K562 (cell line): ENCODE data around the gene MAGEB2. TPM values are rescaled to one million over a fixed set of nuclear protein-coding genes. Genes with fewer than 3 reads are reported as not detected.

ENCODE experiments used
- ATAC-seq: fragments of 200-7000 bp; cut with Tn5 transposase; 3 replicates; pipeline ENCODE4 v1.9.1; 2020; ENCODE audit warnings: moderate library complexity
- BruUV-seq: library from RNA; stranded (reverse); fragments of 400-500 nt; replicated peaks from 2 replicates; lab custom pipeline; 2021; lab: Mats Ljungman, UMichigan
- CTCF ChIA-PET: fragments of 300-600 bp; formaldehyde crosslinking; extraction: SDS; loops from one replicate; lab custom pipeline; 2021; ENCODE audit warnings: low intra/inter-chr PET ratio; lab: Yijun Ruan, JAX
- POLR2A ChIA-PET: fragments of 300-600, 350-650 bp; sonication (Branson Sonifier 250); formaldehyde crosslinking; extraction: SDS; loops from one replicate; lab custom pipeline; 2021; ENCODE audit warnings: antibody characterized with exemption, inconsistent platforms; lab: Yijun Ruan, JAX
- DNase-seq, 4 experiments: peaks; one replicate each; pipeline versions ENCODE4 v3.0.0 to v3.0.0-alpha.2; 2011 to 2018; ENCODE audit warnings: low spot score in 3 of 4, mixed read lengths in 3 of 4; ENCODE audit errors: extremely low read depth in 1 of 4
- FAIRE-seq: peaks from 2 replicates; lab custom pipeline; 2011; peaks lifted over from hg19 to GRCh38; lab: Jason Lieb, UNC
- H2AFZ ChIP-seq: 2 replicates; pipeline ENCODE4 v1.6.0; 2011; ENCODE audit warnings: low read depth, low read length, control low read depth, inconsistent platforms
- H3K27ac ChIP-seq: fragments of 200-600 bp; 3 replicates; pipeline ENCODE4 v1.8.0; 2011; ENCODE audit warnings: low read depth, mild to moderate bottlenecking, control low read depth, inconsistent platforms, low read length, moderate library complexity, mixed read lengths; ENCODE audit errors: extremely low read depth
- H3K27me3 ChIP-seq, 2 experiments: fragments of 300-600 bp in 1 of 2; 2 replicates in 1 of 2; 3 replicates in 1 of 2; pipeline versions ENCODE4 v1.6.0 to v1.8.0; 2011; ENCODE audit warnings: inconsistent platforms in 2 of 2, low read length in 2 of 2, mild to moderate bottlenecking in 1 of 2, mixed read lengths in 1 of 2, moderate library complexity in 1 of 2; ENCODE audit not compliant: control insufficient read depth in 2 of 2, insufficient read depth in 2 of 2
- H3K36me3 ChIP-seq: fragments of 300-600 bp; 3 replicates; pipeline ENCODE4 v1.8.0; 2011; ENCODE audit warnings: mild to moderate bottlenecking, low read length, inconsistent platforms; ENCODE audit not compliant: control insufficient read depth, insufficient read depth
- H3K4me1 ChIP-seq, 2 experiments: fragments of 200-600 bp in 1 of 2; replicated peaks in 1 of 2; 2 replicates in 1 of 2; 3 replicates in 1 of 2; pipeline versions ENCODE4 v1.5.1 to v1.8.0; 2011; ENCODE audit warnings: inconsistent platforms in 2 of 2, low read length in 2 of 2, mild to moderate bottlenecking in 1 of 2, mixed read lengths in 1 of 2, moderate library complexity in 1 of 2; ENCODE audit not compliant: control insufficient read depth in 2 of 2, insufficient read depth in 2 of 2
- H3K4me2 ChIP-seq: 2 replicates; pipeline ENCODE4 v1.6.1; 2011; ENCODE audit warnings: low read length, control low read depth, inconsistent platforms, mixed read lengths; ENCODE audit not compliant: insufficient read depth
- H3K4me3 ChIP-seq: fragments of 200-600 bp; sonication (generic), shearing (Covaris generic); 2 replicates; pipeline ENCODE4 v1.5.1; 2016; ENCODE audit warnings: control low read depth, inconsistent platforms
- H3K79me2 ChIP-seq: fragments of 200-600 bp; 3 replicates; pipeline ENCODE4 v1.8.0; 2011; ENCODE audit warnings: low read length, inconsistent platforms; ENCODE audit not compliant: control insufficient read depth, insufficient read depth
- H3K9ac ChIP-seq, 2 experiments: 2 replicates each; pipeline versions ENCODE4 v1.6.0 to v1.6.1; 2011; ENCODE audit warnings: low read depth in 2 of 2, low read length in 2 of 2, control low read depth in 1 of 2, inconsistent platforms in 1 of 2, mild to moderate bottlenecking in 1 of 2, mixed read lengths in 1 of 2; ENCODE audit not compliant: insufficient read depth in 1 of 2
- H3K9me1 ChIP-seq: one replicate; pipeline ENCODE4 v1.6.0; 2011; ENCODE audit warnings: inconsistent platforms, mild to moderate bottlenecking, low read length, moderate library complexity; ENCODE audit not compliant: control insufficient read depth, insufficient read depth
- H3K9me3 ChIP-seq: replicated peaks from 2 replicates; pipeline ENCODE4 v1.5.1; 2011; ENCODE audit warnings: low read depth, low read length, inconsistent platforms; ENCODE audit not compliant: control insufficient read depth, insufficient read depth
- H4K20me1 ChIP-seq: replicated peaks from 2 replicates; pipeline ENCODE4 v1.6.1; 2011; ENCODE audit warnings: low read length, inconsistent platforms, mixed read lengths; ENCODE audit not compliant: control insufficient read depth, insufficient read depth
- ATF2 ChIP-seq: sonication (generic); formaldehyde crosslinking; IDR thresholded peaks from 2 replicates; pipeline ENCODE4 v1.8.1; 2022; ENCODE audit warnings: missing genetic modification reagents
- C11orf30 ChIP-seq: fragments of 450-650 bp; IDR thresholded peaks from 2 replicates; pipeline ENCODE4 v1.6.1; 2016; ENCODE audit warnings: low read depth, mild to moderate bottlenecking
- FOXA1 ChIP-seq: fragments of 450-650 bp; IDR thresholded peaks from 2 replicates; pipeline ENCODE4 v1.6.1; 2016; ENCODE audit warnings: mild to moderate bottlenecking, borderline replicate concordance
- MAFF ChIP-seq: IDR thresholded peaks from 2 replicates; pipeline ENCODE4 v1.6.1; 2012; ENCODE audit warnings: low read length, improper control_type of control experiment
- MAFG ChIP-seq: fragments of 450-650 bp; conservative IDR thresholded peaks from 2 replicates; pipeline ENCODE4 v1.6.1; 2016; ENCODE audit warnings: missing genetic modification characterization, missing compliant biosample characterization
- MAFK ChIP-seq: IDR thresholded peaks from 2 replicates; pipeline ENCODE4 v1.6.1; 2011; ENCODE audit warnings: low read length, improper control_type of control experiment
- NR1H2 ChIP-seq: sonication (generic); formaldehyde crosslinking; IDR thresholded peaks from 2 replicates; pipeline ENCODE4 v1.4.0; 2020; ENCODE audit warnings: mild to moderate bottlenecking, missing genetic modification reagents
- SFPQ ChIP-seq: fragments of 200-400 bp; formaldehyde crosslinking; IDR thresholded peaks from 2 replicates; pipeline ENCODE4 v1.6.1; 2017; ENCODE audit warnings: mild to moderate bottlenecking, low read depth, low read length, moderate library complexity
- ZBTB1 ChIP-seq: sonication (generic); formaldehyde crosslinking; IDR thresholded peaks from 2 replicates; pipeline ENCODE4 v1.8.1; 2023; ENCODE audit warnings: missing genetic modification reagents, low read depth, mild to moderate bottlenecking, borderline replicate concordance
- ZNF316 ChIP-seq: fragments of 450-650 bp; IDR thresholded peaks from 2 replicates; pipeline ENCODE4 v1.6.1; 2016
- in situ Hi-C: fragments of 300-500 bp; cut with MboI; formaldehyde crosslinking; loops from 4 replicates; pipeline ENCODE4 v1.15.0; 2018; ENCODE audit warnings: inconsistent platforms, mixed read lengths
- intact Hi-C: fragments of 100-400 bp; cut with micrococcal nuclease; formaldehyde crosslinking; loops from 2 replicates; pipeline ENCODE4 v1.14.2; 2022
- polyA plus RNA-seq, 8 experiments: library from polyadenylated mRNA; depleted of rRNA in 4 of 8; stranded (reverse) in 5 of 8; unstranded in 3 of 8; fragments of >200 nt; fragmentation: Nextera tagmentation in 2 of 8; fragmentation: Illumina TruSeq in 1 of 8; extraction: Ambion mirVana in 2 of 8; extraction: Trizol in 1 of 8; gene quantifications; 2 replicates each; pipeline versions ENCODE4 v1.2.1 to v1.2.3, GENCODE V29; 2011 to 2014; ENCODE audit warnings: inconsistent platforms in 1 of 8, missing spikeins in 1 of 8
- total RNA-seq, 7 experiments: library from RNA; depleted of rRNA in 6 of 7; stranded (reverse); fragments of >200 nt in 6 of 7; fragmentation: Illumina TruSeq in 2 of 7; extraction: Trizol in 2 of 7; gene quantifications; 2 replicates each; pipeline versions ENCODE4 v1.2.1 to v1.2.3, GENCODE V29; 2011 to 2021; ENCODE audit warnings: low replicate concordance in 1 of 7

The MAGEB2 gene
- total and polyA plus RNA-seq, 9 of the 15 experiments (the other 6 are each of a cell fraction or from before 2014, with no cell fraction given): 21.6 to 277 (median 88.8) TPM

- TF ChIP-seq SFPQ (no peak), ATF2 (CRISPR knock-in tag) (no peak), FOXA1 (no peak), NR1H2 (CRISPR knock-in tag) (no peak)
- TF ChIP-seq, all 486 proteins: peak for 0
Observed at GRCh38 chrX:30259927-30260326, 44.6 kb downstream of the MAGEB2 start (continued).

- H3K4me1 ChIP-seq: no peaks in the 10 kb centered on the region
- FAIRE-seq: no peak
- no peaks in the 10 kb centered on the region for H3K27me3 ChIP-seq
- H3K4me3 ChIP-seq: no peak overlapping the region
- no peaks in the 10 kb centered on the region for H3K9me3 ChIP-seq
- no peak for DNase-seq
- ChIA-PET POLR2A (no interaction called here), CTCF (no interaction called here)
- no peak overlapping the region for H3K4me2 ChIP-seq
- H2AFZ ChIP-seq: no peak overlapping the region
- BruUV-seq: no TSS peak
- no peak overlapping the region for H3K27ac ChIP-seq
- TF ChIP-seq MAFK (peak; percentile 19; the same call in 1 of the 2 replicates), MAFF (peak; percentile 38), ZNF316 (peak; percentile 60), C11orf30 (peak; percentile 29; the same call in 1 of the 2 replicates), MAFG (tag) (peak; percentile 42; the same call in 1 of the 2 replicates), ZBTB1 (CRISPR knock-in tag) (no peak)
- no peak for ATAC-seq
- no peak overlapping the region for H3K9ac ChIP-seq
- intact Hi-C loops (no loop called here), in situ Hi-C loops (no loop called here)
- no peaks in the 10 kb centered on the region for H3K79me2 ChIP-seq
- H3K36me3 ChIP-seq: no peaks in the 10 kb centered on the region
- no peaks in the 10 kb centered on the region for H4K20me1 ChIP-seq
- H3K9me1 ChIP-seq: no peaks in the 10 kb centered on the region
Observed at GRCh38 chrX:30261012-30261411, 45.6 kb downstream of the MAGEB2 start.
